Measurements from ENCODE around the gene TSPAN1. TPM values are rescaled to one million over a fixed set of nuclear protein-coding genes. Genes with fewer than 3 reads are reported as not detected.

TSPAN1 gene
- total and polyA plus RNA-seq, 10 of the 15 experiments (the other 5 are each of a cell fraction or from before 2014, with no cell fraction given) = 0.08 to 0.29 (median 0.23) TPM; not detected in 5

GRCh38 chr1:46133181-46133658, 41.7 kb upstream of the TSPAN1 start (continued):
- TF ChIP-seq MYB (IDR thresholded peaks at IDR 0.05; ENCODE audit: borderline replicate concordance, low read depth, low read length) (no peak), SPI1 (IDR thresholded peaks at IDR 0.05; ENCODE audit: borderline replicate concordance, insufficient read depth, low read depth, low read length) (no peak), CBFB (IDR thresholded peaks at IDR 0.05; ENCODE audit: low read depth) (no peak), ZNF384 (IDR thresholded peaks at IDR 0.05; ENCODE audit: borderline replicate concordance, low read depth, low read length) (no peak), IRF4 (IDR thresholded peaks at IDR 0.05; ENCODE audit: low read depth, low read length) (no peak), YBX1 (IDR thresholded peaks at IDR 0.05) (no peak), SUZ12 (IDR thresholded peaks at IDR 0.05; ENCODE audit: unreplicated experiment) (no peak), ELK1 (IDR thresholded peaks at IDR 0.05; ENCODE audit: low read depth, low read length) (no peak), ZBED1 (IDR thresholded peaks at IDR 0.05; ENCODE audit: borderline replicate concordance) (no peak), EP300 (IDR thresholded peaks at IDR 0.05; ENCODE audit: borderline replicate concordance in 1 of 2, control insufficient read depth in 1 of 2, low read depth in 2 of 2, low read length in 2 of 2) (no peak), EZH2 (IDR thresholded peaks at IDR 0.05; ENCODE audit: borderline replicate concordance, control insufficient read depth, low read depth, low read length) (no peak), RUNX3 (IDR thresholded peaks at IDR 0.05; ENCODE audit: low read length) (no peak; the same call in 1 of the 2 replicates), NFYB (IDR thresholded peaks at IDR 0.05; ENCODE audit: insufficient read depth, low read depth, low read length) (peak; percentile 90), HCFC1 (IDR thresholded peaks at IDR 0.05; ENCODE audit: low read length) (no peak), ZNF24 (IDR thresholded peaks at IDR 0.05) (no peak)
- TF ChIP-seq, protein P1, sequence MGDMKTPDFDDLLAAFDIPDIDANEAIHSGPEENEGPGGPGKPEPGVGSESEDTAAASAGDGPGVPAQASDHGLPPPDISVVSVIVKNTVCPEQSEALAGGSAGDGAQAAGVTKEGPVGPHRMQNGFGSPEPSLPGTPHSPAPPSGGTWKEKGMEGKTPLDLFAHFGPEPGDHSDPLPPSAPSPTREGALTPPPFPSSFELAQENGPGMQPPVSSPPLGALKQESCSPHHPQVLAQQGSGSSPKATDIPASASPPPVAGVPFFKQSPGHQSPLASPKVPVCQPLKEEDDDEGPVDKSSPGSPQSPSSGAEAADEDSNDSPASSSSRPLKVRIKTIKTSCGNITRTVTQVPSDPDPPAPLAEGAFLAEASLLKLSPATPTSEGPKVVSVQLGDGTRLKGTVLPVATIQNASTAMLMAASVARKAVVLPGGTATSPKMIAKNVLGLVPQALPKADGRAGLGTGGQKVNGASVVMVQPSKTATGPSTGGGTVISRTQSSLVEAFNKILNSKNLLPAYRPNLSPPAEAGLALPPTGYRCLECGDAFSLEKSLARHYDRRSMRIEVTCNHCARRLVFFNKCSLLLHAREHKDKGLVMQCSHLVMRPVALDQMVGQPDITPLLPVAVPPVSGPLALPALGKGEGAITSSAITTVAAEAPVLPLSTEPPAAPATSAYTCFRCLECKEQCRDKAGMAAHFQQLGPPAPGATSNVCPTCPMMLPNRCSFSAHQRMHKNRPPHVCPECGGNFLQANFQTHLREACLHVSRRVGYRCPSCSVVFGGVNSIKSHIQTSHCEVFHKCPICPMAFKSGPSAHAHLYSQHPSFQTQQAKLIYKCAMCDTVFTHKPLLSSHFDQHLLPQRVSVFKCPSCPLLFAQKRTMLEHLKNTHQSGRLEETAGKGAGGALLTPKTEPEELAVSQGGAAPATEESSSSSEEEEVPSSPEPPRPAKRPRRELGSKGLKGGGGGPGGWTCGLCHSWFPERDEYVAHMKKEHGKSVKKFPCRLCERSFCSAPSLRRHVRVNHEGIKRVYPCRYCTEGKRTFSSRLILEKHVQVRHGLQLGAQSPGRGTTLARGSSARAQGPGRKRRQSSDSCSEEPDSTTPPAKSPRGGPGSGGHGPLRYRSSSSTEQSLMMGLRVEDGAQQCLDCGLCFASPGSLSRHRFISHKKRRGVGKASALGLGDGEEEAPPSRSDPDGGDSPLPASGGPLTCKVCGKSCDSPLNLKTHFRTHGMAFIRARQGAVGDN (IDR thresholded peaks at IDR 0.05) = no peak
- TF ChIP-seq, protein P2, sequence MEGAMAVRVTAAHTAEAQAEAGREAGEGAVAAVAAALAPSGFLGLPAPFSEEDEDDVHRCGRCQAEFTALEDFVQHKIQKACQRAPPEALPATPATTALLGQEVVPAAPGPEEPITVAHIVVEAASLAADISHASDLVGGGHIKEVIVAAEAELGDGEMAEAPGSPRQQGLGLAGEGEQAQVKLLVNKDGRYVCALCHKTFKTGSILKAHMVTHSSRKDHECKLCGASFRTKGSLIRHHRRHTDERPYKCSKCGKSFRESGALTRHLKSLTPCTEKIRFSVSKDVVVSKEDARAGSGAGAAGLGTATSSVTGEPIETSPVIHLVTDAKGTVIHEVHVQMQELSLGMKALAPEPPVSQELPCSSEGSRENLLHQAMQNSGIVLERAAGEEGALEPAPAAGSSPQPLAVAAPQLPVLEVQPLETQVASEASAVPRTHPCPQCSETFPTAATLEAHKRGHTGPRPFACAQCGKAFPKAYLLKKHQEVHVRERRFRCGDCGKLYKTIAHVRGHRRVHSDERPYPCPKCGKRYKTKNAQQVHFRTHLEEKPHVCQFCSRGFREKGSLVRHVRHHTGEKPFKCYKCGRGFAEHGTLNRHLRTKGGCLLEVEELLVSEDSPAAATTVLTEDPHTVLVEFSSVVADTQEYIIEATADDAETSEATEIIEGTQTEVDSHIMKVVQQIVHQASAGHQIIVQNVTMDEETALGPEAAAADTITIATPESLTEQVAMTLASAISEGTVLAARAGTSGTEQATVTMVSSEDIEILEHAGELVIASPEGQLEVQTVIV (IDR thresholded peaks at IDR 0.05; ENCODE audit: borderline replicate concordance, partially characterized antibody) = no peak
- TF ChIP-seq, protein P3, sequence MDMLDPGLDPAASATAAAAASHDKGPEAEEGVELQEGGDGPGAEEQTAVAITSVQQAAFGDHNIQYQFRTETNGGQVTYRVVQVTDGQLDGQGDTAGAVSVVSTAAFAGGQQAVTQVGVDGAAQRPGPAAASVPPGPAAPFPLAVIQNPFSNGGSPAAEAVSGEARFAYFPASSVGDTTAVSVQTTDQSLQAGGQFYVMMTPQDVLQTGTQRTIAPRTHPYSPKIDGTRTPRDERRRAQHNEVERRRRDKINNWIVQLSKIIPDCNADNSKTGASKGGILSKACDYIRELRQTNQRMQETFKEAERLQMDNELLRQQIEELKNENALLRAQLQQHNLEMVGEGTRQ (IDR thresholded peaks at IDR 0.05; ENCODE audit: borderline replicate concordance, low read depth, low read length) = no peak
- TF ChIP-seq, protein P4, sequence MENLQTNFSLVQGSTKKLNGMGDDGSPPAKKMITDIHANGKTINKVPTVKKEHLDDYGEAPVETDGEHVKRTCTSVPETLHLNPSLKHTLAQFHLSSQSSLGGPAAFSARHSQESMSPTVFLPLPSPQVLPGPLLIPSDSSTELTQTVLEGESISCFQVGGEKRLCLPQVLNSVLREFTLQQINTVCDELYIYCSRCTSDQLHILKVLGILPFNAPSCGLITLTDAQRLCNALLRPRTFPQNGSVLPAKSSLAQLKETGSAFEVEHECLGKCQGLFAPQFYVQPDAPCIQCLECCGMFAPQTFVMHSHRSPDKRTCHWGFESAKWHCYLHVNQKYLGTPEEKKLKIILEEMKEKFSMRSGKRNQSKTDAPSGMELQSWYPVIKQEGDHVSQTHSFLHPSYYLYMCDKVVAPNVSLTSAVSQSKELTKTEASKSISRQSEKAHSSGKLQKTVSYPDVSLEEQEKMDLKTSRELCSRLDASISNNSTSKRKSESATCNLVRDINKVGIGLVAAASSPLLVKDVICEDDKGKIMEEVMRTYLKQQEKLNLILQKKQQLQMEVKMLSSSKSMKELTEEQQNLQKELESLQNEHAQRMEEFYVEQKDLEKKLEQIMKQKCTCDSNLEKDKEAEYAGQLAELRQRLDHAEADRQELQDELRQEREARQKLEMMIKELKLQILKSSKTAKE (IDR thresholded peaks at IDR 0.05; ENCODE audit: low read depth, poor library complexity, severe bottlenecking) = no peak
